Caco-2 (cell line): ENCODE measurements around the gene COQ8A. TPM values are rescaled to one million over a fixed set of nuclear protein-coding genes. Genes with fewer than 3 reads are reported as not detected.
"Not testable (repeated sequence)": the region's sequence is repeated elsewhere in the genome, so short reads cannot be mapped to it uniquely, and the experiment has no call there.

ENCODE experiments used
- BruUV-seq: library from RNA; stranded (reverse); fragments of 400-500 nt; replicated peaks from 2 replicates; lab custom pipeline; 2021; lab: Mats Ljungman, UMichigan
- CTCF ChIA-PET: fragments of 300-600 bp; sonication (Branson Sonifier 250); formaldehyde crosslinking; loops from one replicate; lab custom pipeline; 2022; ENCODE audit warnings: antibody characterized with exemption; lab: Charles Lee
- POLR2A ChIA-PET: fragments of 300-600 bp; sonication (Branson Sonifier 250); formaldehyde crosslinking; loops from one replicate; lab custom pipeline; 2022; ENCODE audit warnings: antibody characterized with exemption; lab: Charles Lee
- DNase-seq, 2 experiments: peaks; one replicate each; pipeline versions ENCODE4 v3.0.0 to v3.0.0-alpha.2; 2020 to 2022
- H3K27me3 ChIP-seq: replicated peaks from 2 replicates; pipeline ENCODE4 v1.6.0; 2011; ENCODE audit warnings: low read length; ENCODE audit not compliant: control insufficient read depth, insufficient read depth
- H3K36me3 ChIP-seq: 2 replicates; pipeline ENCODE4 v1.5.1; 2011; ENCODE audit warnings: low read length; ENCODE audit not compliant: control insufficient read depth, insufficient read depth
- H3K4me1 ChIP-seq: fragments of 250-450 bp; sonication (Bioruptor Pico); 2 replicates; pipeline ENCODE4 v1.5.1; 2020; ENCODE audit warnings: mild to moderate bottlenecking
- H3K4me3 ChIP-seq: 2 replicates; pipeline ENCODE4 v1.5.1; 2011; ENCODE audit warnings: low read depth, mild to moderate bottlenecking, control low read depth, low read length
- H3K9me3 ChIP-seq: fragments of 250-450 bp; sonication (Bioruptor Pico); 2 replicates; pipeline ENCODE4 v1.5.1; 2020; ENCODE audit warnings: mild to moderate bottlenecking, moderate library complexity
- H3K27ac Mint-ChIP-seq: one replicate; pipeline ENCODE4 v1.8.0; 2022; ENCODE audit warnings: mixed read lengths; ENCODE audit not compliant: unreplicated experiment
- H3K27me3 Mint-ChIP-seq: one replicate; pipeline ENCODE4 v1.8.0; 2022; ENCODE audit warnings: mixed read lengths; ENCODE audit not compliant: insufficient read depth, unreplicated experiment
- H3K36me3 Mint-ChIP-seq: one replicate; pipeline ENCODE4 v1.8.0; 2022; ENCODE audit warnings: mild to moderate bottlenecking, mixed read lengths; ENCODE audit not compliant: insufficient read depth, unreplicated experiment
- H3K4me1 Mint-ChIP-seq: one replicate; pipeline ENCODE4 v1.8.0; 2022; ENCODE audit warnings: low read depth, mixed read lengths; ENCODE audit not compliant: unreplicated experiment
- H3K4me3 Mint-ChIP-seq: one replicate; pipeline ENCODE4 v1.8.0; 2022; ENCODE audit warnings: mild to moderate bottlenecking, moderate library complexity, mixed read lengths; ENCODE audit not compliant: unreplicated experiment
- H3K9me3 Mint-ChIP-seq: one replicate; pipeline ENCODE4 v1.8.0; 2022; ENCODE audit warnings: mixed read lengths; ENCODE audit not compliant: unreplicated experiment
- CTCF ChIP-seq, 2 experiments: fragments of 200-600 bp in 1 of 2; IDR thresholded peaks; 1 replicate in 1 of 2; 2 replicates in 1 of 2; pipeline versions ENCODE4 v1.5.1 to v1.8.0; 2011 to 2022; ENCODE audit warnings: antibody characterized with exemption in 1 of 2, control low read depth in 1 of 2, inconsistent platforms in 1 of 2, low read depth in 1 of 2, low read length in 1 of 2, mild to moderate bottlenecking in 1 of 2, moderate library complexity in 1 of 2; ENCODE audit not compliant: insufficient read depth in 1 of 2, severe bottlenecking in 1 of 2, unreplicated experiment in 1 of 2
- intact Hi-C: fragments of 100-400 bp; cut with micrococcal nuclease; formaldehyde crosslinking; loops from one replicate; pipeline ENCODE4 v1.10.0; 2022; ENCODE audit not compliant: unreplicated experiment
- total RNA-seq: library from RNA; stranded (reverse); gene quantifications from 2 replicates; pipeline ENCODE4 v1.2.3, GENCODE V29; 2022

Gene COQ8A
- total RNA-seq, 1 experiment from 2014 or later = 50.0 TPM

GRCh38 chr1:226995365-226996332 is 55.6 kb downstream of the COQ8A start:
- H3K4me3 ChIP-seq = no peak overlapping the region
- POLR2A ChIA-PET = no interaction called here
- no peaks in the 10 kb centered on the region for H3K27me3 Mint-ChIP-seq
- H3K27ac Mint-ChIP-seq = no peak overlapping the region
- DNase-seq = no peak
- no peaks in the 10 kb centered on the region for H3K4me1 Mint-ChIP-seq
- TF ChIP-seq CTCF (IDR thresholded peaks at IDR 0.05; ENCODE audit: insufficient read depth in 1 of 2, low read depth in 1 of 2, low read length in 1 of 2, severe bottlenecking in 1 of 2, unreplicated experiment in 1 of 2) = no peak
- H3K9me3 ChIP-seq = no peaks in the 10 kb centered on the region
- intact Hi-C loops = no loop called here
- H3K4me1 ChIP-seq = peaks cover 2% of the 10 kb centered on the region
- peaks cover 15% of the 10 kb centered on the region for H3K36me3 Mint-ChIP-seq
- no peaks in the 10 kb centered on the region; the same call in 1 of the 2 replicates for H3K36me3 ChIP-seq
- H3K27me3 ChIP-seq = no peaks in the 10 kb centered on the region
- CTCF ChIA-PET = interaction anchor here (0.5 kb wide), 1 partner anchor 454 kb away, joined by 3 read pairs; no protein-coding TSS in a partner anchor
- no peaks in the 10 kb centered on the region for H3K9me3 Mint-ChIP-seq
- BruUV-seq = no TSS peak
- no peak overlapping the region for H3K4me3 Mint-ChIP-seq

- DNase-seq, H3K36me3 ChIP-seq, BruUV-seq, CTCF ChIA-PET, H3K27me3 ChIP-seq, H3K27ac Mint-ChIP-seq, H3K9me3 Mint-ChIP-seq, H3K4me1 Mint-ChIP-seq, H3K4me3 Mint-ChIP-seq, intact Hi-C loops, H3K4me3 ChIP-seq, POLR2A ChIA-PET, H3K9me3 ChIP-seq, H3K27me3 Mint-ChIP-seq, H3K4me1 ChIP-seq: not testable (repeated sequence)
- H3K36me3 Mint-ChIP-seq = peaks cover 32% of the 10 kb centered on the region
These were observed 59.5 kb downstream of the COQ8A start for GRCh38 chr1:226999579-226999978.

- no peaks in the 10 kb centered on the region for H3K9me3 Mint-ChIP-seq
- intact Hi-C loops = loop anchor here (10.0 kb wide), 1 partner anchor 432 kb away; no protein-coding TSS in a partner anchor
- DNase-seq = no peak
- no peak for TF ChIP-seq CTCF (IDR thresholded peaks at IDR 0.05; ENCODE audit: insufficient read depth in 1 of 2, low read depth in 1 of 2, low read length in 1 of 2, severe bottlenecking in 1 of 2, unreplicated experiment in 1 of 2)
- Histone ChIP-seq H3K4me1 (no peaks in the 10 kb centered on the region), H3K36me3 (no peaks in the 10 kb centered on the region; the same call in 1 of the 2 replicates), H3K9me3 (no peaks in the 10 kb centered on the region), H3K4me3 (no peak overlapping the region), H3K27me3 (no peaks in the 10 kb centered on the region)
- no TSS peak for BruUV-seq
- H3K36me3 Mint-ChIP-seq = peaks cover 20% of the 10 kb centered on the region
- H3K27me3 Mint-ChIP-seq = no peaks in the 10 kb centered on the region
- H3K27ac Mint-ChIP-seq = no peak overlapping the region
- H3K4me1 Mint-ChIP-seq = no peaks in the 10 kb centered on the region
- POLR2A ChIA-PET = no interaction called here
- CTCF ChIA-PET = no interaction called here
- H3K4me3 Mint-ChIP-seq = no peak overlapping the region
These were observed 62.5 kb downstream of the COQ8A start for GRCh38 chr1:227002531-227003049.
